ENCODE measurements around the gene TFIP11.
A peak's percentile ranks its signal among the peaks of the same experiment; 100 is the strongest.

- TF ChIP-seq CTCF (IDR thresholded peaks at IDR 0.05; ENCODE audit: low read length) (peak; percentile 19; the same call in 1 of the 2 replicates), EZH2 (IDR thresholded peaks at IDR 0.05; ENCODE audit: borderline replicate concordance, low read length) (no peak)
Observed at GRCh38 chr22:26479043-26479791, 33.1 kb downstream of the TFIP11 start.
